GM18858 (cell line): Measurements from ENCODE around the gene KLHDC8A.

ENCODE experiments used
- ATAC-seq: cut with Tn5 transposase; IDR thresholded peaks from one replicate; pipeline ENCODE4 v1.9.1; 2021; ENCODE audit not compliant: unreplicated experiment

The KLHDC8A gene

GRCh38 chr1:205319081-205320018, 37.4 kb downstream of the KLHDC8A start:
- no peak for ATAC-seq

GRCh38 chr1:205318231-205318991, 38.3 kb downstream of the KLHDC8A start:
- ATAC-seq = no peak

DNA sequence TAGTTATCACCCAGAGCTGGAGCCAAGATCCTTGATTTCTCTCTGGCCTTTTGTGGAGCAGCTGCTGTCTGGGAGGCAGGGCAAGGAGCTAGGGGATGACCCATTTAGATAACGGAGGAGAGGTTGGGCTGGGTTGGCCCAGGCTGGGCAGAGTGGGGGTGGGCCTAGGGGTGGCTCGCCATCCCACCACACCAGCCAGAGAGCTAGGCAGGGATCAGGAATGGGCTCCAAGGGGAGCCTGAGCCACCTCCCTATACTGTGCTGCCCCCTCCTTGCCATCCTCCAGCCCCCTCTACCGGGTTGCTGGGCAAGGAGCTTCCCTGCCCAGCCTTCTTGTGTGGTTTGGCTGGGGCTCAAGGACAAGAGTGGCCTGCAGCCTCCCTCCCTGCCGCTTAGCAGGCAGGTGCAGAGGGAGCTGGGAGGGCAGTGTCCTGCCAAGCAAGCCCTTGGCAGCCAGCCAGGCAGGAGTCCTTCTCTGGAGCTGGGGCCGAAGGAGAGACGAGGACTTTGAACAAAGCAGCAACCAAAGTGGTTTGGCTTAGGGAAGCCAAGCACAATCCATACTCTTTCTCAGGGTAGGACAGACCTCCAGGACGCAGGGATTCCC, 39.3 kb downstream of the KLHDC8A start:
- ATAC-seq = no peak

GRCh38 chr1:205316161-205316566, 40.6 kb downstream of the KLHDC8A start:
- ATAC-seq = no peak

DNA sequence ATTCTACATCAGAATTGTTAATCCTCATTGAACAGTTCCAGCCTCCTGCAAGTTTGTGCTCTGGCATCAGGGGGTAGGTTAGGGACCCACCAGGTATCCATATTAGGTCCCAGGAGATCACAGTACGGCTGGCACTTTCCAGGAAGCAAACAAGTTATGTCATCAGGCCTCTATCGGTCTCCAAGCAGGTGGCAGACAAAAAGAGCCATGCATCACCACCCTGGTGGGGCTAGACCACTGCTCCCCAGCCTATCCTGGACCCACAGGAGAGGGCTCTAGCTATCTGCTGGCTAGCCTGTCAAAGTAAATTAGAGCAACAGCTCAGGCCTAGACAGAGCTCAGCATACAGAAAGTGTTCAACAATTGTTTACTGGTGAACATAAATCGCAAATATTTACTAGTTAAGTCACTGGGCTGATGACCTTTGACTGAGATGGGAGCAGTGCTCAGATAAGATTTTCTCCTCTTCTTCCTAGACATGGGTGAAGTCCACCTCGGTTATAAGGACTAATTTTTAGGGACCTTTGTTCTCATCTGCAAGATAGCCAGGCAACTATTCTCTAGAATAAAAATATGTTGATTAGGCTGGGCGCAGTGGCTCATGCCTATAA, 41.6 kb downstream of the KLHDC8A start:
- ATAC-seq = no peak

- peak; percentile 37 for ATAC-seq
Measured at GRCh38 chr1:205313563-205314308, 43.0 kb downstream of the KLHDC8A start.

DNA sequence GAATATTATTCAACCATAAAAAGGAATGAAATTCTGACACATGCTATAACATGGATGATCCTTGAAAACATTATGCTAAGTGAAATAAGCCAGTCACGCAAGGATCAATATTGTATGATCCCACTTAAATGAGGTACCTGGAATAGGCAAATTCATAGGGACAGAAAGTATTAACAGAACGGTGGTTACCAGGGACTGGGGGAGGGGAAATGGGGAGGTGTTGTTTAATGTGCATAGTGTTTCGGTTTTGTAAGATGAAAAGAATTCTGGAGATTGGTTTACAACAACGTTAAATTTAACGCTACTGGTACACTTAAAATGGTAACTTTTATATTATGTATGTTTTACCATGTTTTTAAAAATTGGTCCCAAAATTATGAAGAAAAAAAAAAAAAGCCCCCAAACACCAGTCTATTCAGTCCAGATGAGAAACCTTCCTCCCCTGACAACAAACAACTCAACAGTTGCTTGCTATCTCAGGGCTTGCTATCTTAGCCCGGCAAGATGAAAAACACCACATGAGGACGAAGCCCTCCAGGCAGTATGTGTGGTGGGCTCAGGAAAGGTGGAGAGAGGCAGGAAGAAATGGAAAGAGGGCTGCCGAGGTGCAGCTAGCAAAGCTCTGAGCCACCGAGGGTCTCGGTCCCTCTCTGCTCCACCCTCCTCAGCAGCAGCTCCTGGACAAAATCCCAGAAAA, 43.7 kb downstream of the KLHDC8A start:
- ATAC-seq = no peak

DNA sequence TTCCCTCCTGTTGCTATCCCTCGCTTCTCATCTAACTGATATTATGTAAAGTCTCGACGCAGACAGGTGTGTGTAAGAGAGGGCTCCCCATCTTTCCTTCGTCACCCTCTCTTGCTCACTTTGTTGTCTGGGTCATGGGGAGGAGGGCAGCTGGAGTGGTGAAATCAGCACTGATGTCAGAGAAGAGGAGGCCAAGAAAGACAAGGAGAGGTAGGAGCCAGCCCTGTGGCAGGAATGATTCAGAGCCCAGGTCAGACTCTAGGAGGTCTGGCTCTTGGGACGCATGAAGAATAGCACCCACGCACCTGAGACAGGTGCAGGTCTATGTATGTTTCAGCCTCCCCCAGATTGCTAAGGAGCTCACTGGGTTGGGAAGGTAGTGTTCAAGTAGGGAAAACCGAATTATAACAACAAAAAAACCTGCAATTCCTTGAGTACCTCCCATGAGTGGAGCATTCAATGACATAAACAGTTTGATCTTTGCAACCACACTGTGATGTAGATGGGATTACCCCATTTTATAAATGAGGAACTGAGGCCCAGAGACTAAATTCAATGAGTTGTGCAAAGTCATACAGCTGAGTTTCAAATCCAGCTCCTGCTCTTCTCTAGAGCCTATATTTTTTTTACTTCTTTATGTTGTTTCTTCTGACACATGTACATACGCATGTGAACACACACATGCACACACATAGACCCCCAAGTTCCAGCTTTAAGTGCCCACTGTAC, 45.6 kb downstream of the KLHDC8A start:
- no peak for ATAC-seq

GRCh38 chr1:205309741-205310140, 47.0 kb downstream of the KLHDC8A start:
- no peak for ATAC-seq

- no peak for ATAC-seq
Measured at GRCh38 chr1:205306929-205307566, 49.7 kb downstream of the KLHDC8A start.

GRCh38 chr1:205304695-205305070, 52.0 kb downstream of the KLHDC8A start:
- no peak for ATAC-seq

DNA sequence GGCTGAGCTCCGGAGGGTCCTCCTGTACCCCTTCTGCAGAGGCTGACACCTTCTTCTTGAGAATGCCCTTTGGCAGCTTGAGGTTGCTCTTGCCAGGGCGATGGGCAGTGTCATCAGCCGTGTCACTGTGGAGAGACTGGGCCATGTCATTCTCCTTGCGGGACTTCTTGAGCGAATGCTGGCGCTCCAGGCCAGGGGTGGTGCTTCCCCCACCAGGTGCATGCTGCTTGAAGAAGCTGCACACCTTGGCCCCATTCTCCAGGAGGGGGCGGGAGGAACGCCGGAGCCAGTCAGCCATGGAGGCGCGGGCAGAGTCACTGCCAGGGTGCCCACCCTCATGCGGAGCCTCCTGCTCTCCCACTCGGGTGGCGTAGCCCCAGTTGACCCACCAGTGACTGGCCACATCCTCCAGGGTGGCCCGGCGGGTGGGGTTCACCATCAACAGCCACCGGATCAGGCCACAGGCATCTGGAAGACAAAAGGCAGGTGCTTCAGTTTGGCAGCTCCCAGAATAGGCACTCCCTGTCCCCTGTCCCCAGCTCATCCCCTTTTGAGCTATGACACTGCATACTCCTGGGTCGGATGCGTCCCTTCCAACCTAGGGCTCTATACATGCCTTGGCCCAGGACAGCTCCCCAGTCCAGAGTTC, 52.6 kb downstream of the KLHDC8A start:
- no peak for ATAC-seq

- no peak for ATAC-seq
Measured at GRCh38 chr1:205303247-205303888, 53.4 kb downstream of the KLHDC8A start.

DNA sequence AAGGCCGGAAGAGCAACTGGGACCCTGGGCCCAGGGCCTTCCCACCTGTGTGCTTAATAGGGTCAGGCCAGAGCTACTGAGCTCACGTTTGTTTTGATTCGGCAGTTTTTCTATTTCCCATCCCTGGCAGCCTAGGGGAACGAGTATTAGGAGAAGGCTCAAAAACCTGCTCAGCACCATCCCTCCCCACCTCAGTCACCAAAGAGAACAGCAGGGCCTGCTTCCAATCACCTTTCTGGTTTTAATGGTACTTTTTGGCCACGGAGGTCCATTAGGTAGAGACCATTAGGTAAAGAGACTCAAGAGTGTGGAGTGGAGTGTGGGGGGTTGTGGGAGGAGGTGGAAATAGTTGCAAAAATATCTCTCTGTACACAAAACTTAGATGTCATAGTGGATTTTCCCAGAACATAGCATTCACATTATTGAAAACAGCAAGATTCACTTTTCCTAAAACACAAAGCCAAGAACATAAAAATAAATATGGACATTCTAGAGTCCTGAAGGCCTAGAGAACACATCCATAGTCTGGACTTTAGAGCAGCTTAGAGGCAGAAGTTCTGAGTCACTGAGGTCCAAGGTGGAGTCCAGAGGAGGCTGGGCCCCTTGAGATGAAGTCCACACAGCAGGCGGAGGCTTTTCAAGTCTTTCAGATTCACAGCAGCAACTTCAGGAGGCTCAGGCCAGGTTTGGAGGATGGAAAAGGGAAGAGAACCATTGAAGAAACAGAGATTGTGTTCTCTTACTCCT, 54.7 kb downstream of the KLHDC8A start:
- ATAC-seq = no peak

- ATAC-seq = no peak
Measured at GRCh38 chr1:205301205-205301821, 55.4 kb downstream of the KLHDC8A start.

DNA sequence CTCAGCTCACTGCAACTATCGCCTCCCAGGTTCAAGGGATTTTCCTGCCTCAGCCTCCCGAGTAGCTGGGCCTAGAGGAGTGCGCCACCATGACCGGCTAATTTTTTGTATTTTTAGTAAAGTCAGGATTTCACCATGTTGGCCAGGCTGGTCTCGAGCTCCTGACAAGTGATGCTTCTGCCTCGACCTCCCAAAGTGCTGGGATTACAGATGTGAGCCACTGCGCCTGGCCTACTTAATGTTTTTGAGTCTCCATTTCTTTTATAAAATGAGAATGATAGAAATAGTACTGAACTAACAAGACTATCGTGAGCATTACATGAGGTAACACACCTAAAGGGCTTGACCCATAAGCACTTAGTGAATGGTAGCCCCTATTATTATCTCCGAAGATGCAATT, 56.6 kb downstream of the KLHDC8A start:
- ATAC-seq = no peak
